GM12874 (cell line): ENCODE results near the gene MTG1.

Source experiments
- CTCF ChIP-seq: IDR thresholded peaks from 2 replicates; pipeline ENCODE4 v1.5.1; 2011; ENCODE audit warnings: low read depth, mild to moderate bottlenecking, control low read depth, low read length, moderate library complexity; ENCODE audit not compliant: insufficient read depth

Gene MTG1

GRCh38 chr10:133445751-133446708 is 52.1 kb downstream of the MTG1 start:
- no peak for TF ChIP-seq CTCF

- TF ChIP-seq CTCF, result no peak
These were observed 53.0 kb downstream of the MTG1 start for GRCh38 chr10:133446979-133447378.

DNA sequence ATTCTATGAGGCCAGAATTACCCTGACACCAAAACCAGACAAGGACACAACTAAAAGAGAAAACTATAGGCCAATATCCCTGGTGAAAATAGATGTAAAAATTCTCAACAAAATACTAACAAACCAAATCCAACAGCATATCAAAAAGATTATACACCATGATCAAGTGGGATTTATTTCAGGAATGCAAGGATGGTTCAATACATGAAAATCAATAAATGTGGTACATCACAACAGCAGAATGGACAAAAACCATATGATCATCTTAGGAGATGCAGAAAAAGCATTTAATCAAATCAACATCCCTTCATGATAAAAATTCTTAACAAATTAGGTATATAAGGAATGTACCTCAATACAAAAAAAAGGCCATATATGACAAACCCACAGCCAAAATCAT is 54.2 kb downstream of the MTG1 start:
- TF ChIP-seq CTCF, result no peak

DNA sequence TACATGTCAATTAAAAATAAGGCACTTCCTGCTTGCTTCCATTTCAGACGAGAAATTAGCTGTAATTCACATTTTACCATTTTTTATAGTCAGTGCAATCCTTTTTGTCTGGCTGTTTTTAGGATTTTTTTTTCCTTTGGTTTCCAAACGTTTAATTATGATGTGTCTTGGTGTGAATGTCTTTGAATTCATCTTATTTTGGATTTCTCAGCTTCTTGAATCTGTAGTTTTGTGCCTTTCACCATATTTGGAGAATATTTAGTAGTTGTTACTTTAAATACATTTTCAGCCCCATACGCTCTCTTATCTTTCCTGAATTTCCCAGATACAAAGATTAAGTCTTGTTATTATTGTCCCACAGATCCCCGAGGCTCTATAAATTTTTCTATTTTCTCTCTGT is 57.4 kb downstream of the MTG1 start:
- TF ChIP-seq CTCF, result no peak

DNA sequence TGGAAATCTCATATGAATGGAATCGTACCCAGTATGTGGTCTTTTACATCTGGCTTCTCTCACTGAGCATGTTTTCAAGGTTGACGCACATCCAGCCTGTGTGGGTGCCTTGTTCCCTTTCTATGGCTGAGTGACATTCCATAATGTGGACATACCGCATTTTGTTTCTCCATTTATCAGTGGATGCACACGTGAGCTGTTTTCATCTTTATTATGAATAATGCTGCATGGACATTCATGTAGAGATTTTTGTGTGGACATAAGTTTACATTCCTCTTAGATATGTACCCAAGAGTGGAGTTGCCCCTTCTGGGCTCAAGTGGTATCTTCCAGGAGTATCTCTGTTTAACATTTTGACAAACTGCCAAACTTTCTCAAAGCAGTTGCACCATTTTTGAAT is 58.5 kb downstream of the MTG1 start:
- TF ChIP-seq CTCF, result no peak

GRCh38 chr10:133453516-133454203 is 59.7 kb downstream of the MTG1 start, which contains the start of gene SCART1:
Gene SCART1 (plus strand): TSS chr10:133453945. CDS start chr10:133453998, 53 bp downstream.
- TF ChIP-seq CTCF, result no peak

GRCh38 chr10:133454204-133454893 is 60.4 kb downstream of the MTG1 start:
- no peak for TF ChIP-seq CTCF
